SK-N-SH treated with all-trans-retinoic acid at 6 μM for 48 hours (cell line): Measurements from ENCODE around the gene NFYC.
A peak's percentile ranks its signal among the peaks of the same experiment; 100 is the strongest.

ENCODE experiments used
- ATAC-seq: fragments of 200-7000 bp; cut with Tn5 transposase; 3 replicates; pipeline ENCODE4 v1.9.1; 2020; ENCODE audit warnings: mild to moderate bottlenecking, moderate library complexity
- ARNTL ChIP-seq: fragments of 450-650 bp; formaldehyde crosslinking; IDR thresholded peaks from 2 replicates; pipeline ENCODE4 v1.5.0; 2020; ENCODE audit warnings: low read depth, mild to moderate bottlenecking, moderate library complexity, borderline replicate concordance
- BACH2 ChIP-seq: fragments of 250-450 bp; sonication (Bioruptor Pico); IDR thresholded peaks from 2 replicates; pipeline ENCODE4 v1.9.0; 2021; ENCODE audit warnings: mild to moderate bottlenecking, borderline replicate concordance
- CREB5 ChIP-seq: fragments of 250-450 bp; sonication (Bioruptor Pico); IDR thresholded peaks from 2 replicates; pipeline ENCODE4 v1.5.1; 2020; ENCODE audit warnings: low read depth, mild to moderate bottlenecking, moderate library complexity
- CSDC2 ChIP-seq: fragments of 250-450 bp; sonication (Bioruptor Pico); IDR thresholded peaks from 2 replicates; pipeline ENCODE4 v1.5.0; 2020; ENCODE audit warnings: mild to moderate bottlenecking, moderate library complexity
- CSRNP3 ChIP-seq: fragments of 250-450 bp; sonication (Bioruptor Pico); IDR thresholded peaks from 2 replicates; pipeline ENCODE4 v1.5.1; 2021; ENCODE audit warnings: mild to moderate bottlenecking, moderate library complexity
- ESRRG ChIP-seq: fragments of 250-450 bp; sonication (Bioruptor Pico); IDR thresholded peaks from 2 replicates; pipeline ENCODE4 v1.6.1; 2021; ENCODE audit warnings: mild to moderate bottlenecking
- GLIS3 ChIP-seq: fragments of 250-450 bp; sonication (Bioruptor Pico); IDR thresholded peaks from 2 replicates; pipeline ENCODE4 v1.5.0; 2020; ENCODE audit warnings: mild to moderate bottlenecking, moderate library complexity
- ISL1 ChIP-seq: fragments of 250-450 bp; sonication (Bioruptor Pico); IDR thresholded peaks from 2 replicates; pipeline ENCODE4 v2.1.2; 2022; ENCODE audit warnings: mild to moderate bottlenecking, moderate library complexity
- OSR1 ChIP-seq: fragments of 250-450 bp; sonication (Bioruptor Pico); IDR thresholded peaks from 2 replicates; pipeline ENCODE4 v1.8.0; 2022; ENCODE audit warnings: moderate library complexity, mild to moderate bottlenecking, inconsistent platforms
- PATZ1 ChIP-seq: fragments of 250-450 bp; sonication (Bioruptor Pico); IDR thresholded peaks from 2 replicates; pipeline ENCODE4 v1.8.0; 2020; ENCODE audit warnings: mild to moderate bottlenecking, moderate library complexity, borderline replicate concordance
- POU6F1 ChIP-seq: fragments of 250-450 bp; sonication (Bioruptor Pico); IDR thresholded peaks from 2 replicates; pipeline ENCODE4 v1.8.0; 2021; ENCODE audit warnings: low read depth, mild to moderate bottlenecking, moderate library complexity, borderline replicate concordance
- PPARA ChIP-seq: fragments of 250-450 bp; sonication (Bioruptor Pico); IDR thresholded peaks from 2 replicates; pipeline ENCODE4 v1.5.0; 2020; ENCODE audit warnings: mild to moderate bottlenecking, borderline replicate concordance
- RARB ChIP-seq: fragments of 250-450 bp; sonication (Bioruptor Pico); IDR thresholded peaks from 2 replicates; pipeline ENCODE4 v1.8.0; 2021; ENCODE audit warnings: mild to moderate bottlenecking, moderate library complexity
- SNAI2 ChIP-seq: fragments of 250-450 bp; sonication (Bioruptor Pico); IDR thresholded peaks from 2 replicates; pipeline ENCODE4 v1.5.0; 2020; ENCODE audit warnings: mild to moderate bottlenecking, moderate library complexity
- TCF4 ChIP-seq: fragments of 250-450 bp; sonication (Bioruptor Pico); IDR thresholded peaks from 2 replicates; pipeline ENCODE4 v1.8.0; 2021; ENCODE audit warnings: mild to moderate bottlenecking, moderate library complexity, borderline replicate concordance
- TOX ChIP-seq: fragments of 250-450 bp; sonication (Bioruptor Pico); IDR thresholded peaks from 2 replicates; pipeline ENCODE4 v1.8.0; 2021; ENCODE audit warnings: mild to moderate bottlenecking, moderate library complexity, borderline replicate concordance
- TSHZ2 ChIP-seq: fragments of 250-450 bp; sonication (Bioruptor Pico); IDR thresholded peaks from 2 replicates; pipeline ENCODE4 v1.5.0; 2020; ENCODE audit warnings: mild to moderate bottlenecking, moderate library complexity
- ZC3H10 ChIP-seq: fragments of 250-450 bp; sonication (Bioruptor Pico); IDR thresholded peaks from 2 replicates; pipeline ENCODE4 v1.5.1; 2021; ENCODE audit warnings: mild to moderate bottlenecking, moderate library complexity
- ZFP3 ChIP-seq: fragments of 250-450 bp; sonication (Bioruptor Pico); IDR thresholded peaks from 2 replicates; pipeline ENCODE4 v1.5.0; 2020; ENCODE audit warnings: mild to moderate bottlenecking, moderate library complexity
- ZFP30 ChIP-seq: fragments of 450-650 bp; formaldehyde crosslinking; IDR thresholded peaks from 2 replicates; pipeline ENCODE4 v1.5.0; 2022; ENCODE audit warnings: mild to moderate bottlenecking, moderate library complexity
- ZNF565 ChIP-seq: fragments of 450-650 bp; formaldehyde crosslinking; conservative IDR thresholded peaks from 2 replicates; pipeline ENCODE4 v1.5.0; 2020; ENCODE audit warnings: low read depth, mild to moderate bottlenecking, moderate library complexity
- ZNF70 ChIP-seq: fragments of 450-650 bp; formaldehyde crosslinking; IDR thresholded peaks from 2 replicates; pipeline ENCODE4 v1.5.0; 2020; ENCODE audit warnings: mild to moderate bottlenecking, moderate library complexity
- ZNF8 ChIP-seq: fragments of 450-650 bp; formaldehyde crosslinking; IDR thresholded peaks from 2 replicates; pipeline ENCODE4 v1.5.0; 2020; ENCODE audit warnings: mild to moderate bottlenecking, moderate library complexity

The NFYC gene

GRCh38 chr1:40769815-40770214 lies 78.3 kb downstream of the NFYC start:
- TF ChIP-seq CSRNP3 (no peak), SNAI2 (CRISPR knock-in tag) (no peak), ZC3H10 (CRISPR knock-in tag) (no peak), TSHZ2 (no peak), RARB (CRISPR knock-in tag) (no peak), ISL1 (CRISPR knock-in tag) (no peak), ZFP30 (CRISPR knock-in tag) (no peak), TOX (CRISPR knock-in tag) (no peak), CSDC2 (CRISPR knock-in tag) (no peak), GLIS3 (CRISPR knock-in tag) (no peak), PPARA (CRISPR knock-in tag) (no peak), BACH2 (no peak), ZFP3 (CRISPR knock-in tag) (no peak)
- peak; percentile 62 for ATAC-seq

GRCh38 chr1:40770296-40771070 lies 79.0 kb downstream of the NFYC start:
- TF ChIP-seq BACH2 (no peak), GLIS3 (CRISPR knock-in tag) (no peak), ZC3H10 (CRISPR knock-in tag) (no peak), TOX (CRISPR knock-in tag) (no peak), ESRRG (CRISPR knock-in tag) (no peak)
- TF ChIP-seq, all 23 proteins: peak for 0
- no peak for ATAC-seq

GRCh38 chr1:40772146-40772955 lies 80.8 kb downstream of the NFYC start:
- ATAC-seq = no peak
- TF ChIP-seq TOX (CRISPR knock-in tag) = no peak
- TF ChIP-seq OSR1 (CRISPR knock-in tag) = no peak

GRCh38 chr1:40773748-40774265 lies 82.3 kb downstream of the NFYC start:
- TF ChIP-seq CSDC2 (CRISPR knock-in tag) = no peak
- no peak for TF ChIP-seq CREB5 (CRISPR knock-in tag)
- TF ChIP-seq BACH2 = no peak
- no peak for TF ChIP-seq PATZ1
- TF ChIP-seq ZNF565 (CRISPR knock-in tag) = no peak
- TF ChIP-seq TCF4 (CRISPR knock-in tag) = no peak
- TF ChIP-seq OSR1 (CRISPR knock-in tag) = no peak
- no peak for TF ChIP-seq ZNF8 (CRISPR knock-in tag)
- no peak for TF ChIP-seq ISL1 (CRISPR knock-in tag)
- no peak for TF ChIP-seq CSRNP3
- no peak for TF ChIP-seq POU6F1 (CRISPR knock-in tag)
- no peak for TF ChIP-seq ZFP30 (CRISPR knock-in tag)
- no peak for TF ChIP-seq SNAI2 (CRISPR knock-in tag)
- no peak for TF ChIP-seq ESRRG (CRISPR knock-in tag)
- no peak for TF ChIP-seq GLIS3 (CRISPR knock-in tag)
- no peak for TF ChIP-seq ZFP3 (CRISPR knock-in tag)
- no peak for TF ChIP-seq ZC3H10 (CRISPR knock-in tag)
- no peak for TF ChIP-seq RARB (CRISPR knock-in tag)
- no peak for TF ChIP-seq ZNF70 (CRISPR knock-in tag)
- TF ChIP-seq ARNTL = no peak
- TF ChIP-seq, all 23 proteins: peak for 0
- ATAC-seq = peak; percentile 18; the same call in 2 of the 3 replicates
